PC-3 (cell line): ENCODE results near the gene EIF1. TPM values are rescaled to one million over a fixed set of nuclear protein-coding genes. Genes with fewer than 3 reads are reported as not detected.

Experiments
- ATAC-seq: fragments of 200-7000 bp; cut with Tn5 transposase; 2 replicates; pipeline ENCODE4 v1.9.1; 2020; ENCODE audit warnings: mild to moderate bottlenecking, moderate library complexity
- BruUV-seq: library from RNA; stranded (reverse); fragments of 400-500 nt; replicated peaks from 2 replicates; lab custom pipeline; 2021; lab: Mats Ljungman, UMichigan
- CTCF ChIA-PET: fragments of 300-600 bp; sonication (Branson Sonifier 250); formaldehyde crosslinking; loops from one replicate; lab custom pipeline; 2022; ENCODE audit warnings: antibody characterized with exemption; lab: Charles Lee
- POLR2A ChIA-PET: fragments of 300-600 bp; sonication (Branson Sonifier 250); formaldehyde crosslinking; loops from one replicate; lab custom pipeline; 2022; ENCODE audit warnings: antibody characterized with exemption; ENCODE audit not compliant: unreplicated experiment; lab: Charles Lee
- DNase-seq: peaks from one replicate; pipeline ENCODE4 v3.0.0-alpha.2; 2015
- H2AFZ ChIP-seq: fragments of 300-600 bp; sonication (generic); 2 replicates; pipeline ENCODE4 v1.6.0; 2016; ENCODE audit warnings: antibody characterized with exemption, low read length
- H3F3A ChIP-seq: fragments of 300-600 bp; sonication (generic); one replicate; pipeline ENCODE4 v1.6.0; 2017; ENCODE audit warnings: antibody characterized with exemption, low read length, control low read depth, mild to moderate bottlenecking; ENCODE audit not compliant: unreplicated experiment
- H3K27ac ChIP-seq: fragments of 300-600 bp; sonication (generic); 2 replicates; pipeline ENCODE4 v1.5.1; 2016; ENCODE audit warnings: mild to moderate bottlenecking, low read length
- H3K27me3 ChIP-seq: fragments of 300-600 bp; sonication (generic); 2 replicates; pipeline ENCODE4 v1.6.1; 2016; ENCODE audit warnings: low read length, mixed read lengths
- H3K36me3 ChIP-seq: fragments of 300-600 bp; sonication (generic); 2 replicates; pipeline ENCODE4 v1.6.1; 2016; ENCODE audit warnings: low read depth, mixed run types, low read length, mixed read lengths
- H3K4me1 ChIP-seq: fragments of 300-600 bp; sonication (generic); 2 replicates; pipeline ENCODE4 v1.5.1; 2016; ENCODE audit warnings: low read length; ENCODE audit not compliant: insufficient read depth
- H3K4me2 ChIP-seq: fragments of 300-600 bp; sonication (generic); 2 replicates; pipeline ENCODE4 v1.6.0; 2016; ENCODE audit warnings: low read length
- H3K4me3 ChIP-seq: fragments of 300-600 bp; sonication (generic); 2 replicates; pipeline ENCODE4 v1.5.1; 2016; ENCODE audit warnings: mild to moderate bottlenecking, low read length, mixed read lengths
- H3K79me2 ChIP-seq: fragments of 300-600 bp; sonication (generic); 2 replicates; pipeline ENCODE4 v1.6.1; 2017; ENCODE audit warnings: low read length, mixed read lengths
- H3K9ac ChIP-seq: fragments of 300-600 bp; sonication (generic); 2 replicates; pipeline ENCODE4 v1.6.0; 2016; ENCODE audit warnings: mild to moderate bottlenecking, low read length
- H3K9me2 ChIP-seq: fragments of 300-600 bp; sonication (generic); replicated peaks from 2 replicates; pipeline ENCODE4 v1.6.1; 2016; ENCODE audit warnings: mixed run types, low read length, mixed read lengths
- H3K9me3 ChIP-seq: fragments of 300-600 bp; sonication (generic); 2 replicates; pipeline ENCODE4 v1.6.1; 2016; ENCODE audit warnings: low read length, mixed read lengths
- H4K20me1 ChIP-seq: fragments of 300-600 bp; sonication (generic); 2 replicates; pipeline ENCODE4 v1.6.1; 2016; ENCODE audit warnings: low read length, mixed read lengths
- CTCF ChIP-seq: fragments of 300-600 bp; sonication (generic); conservative IDR thresholded peaks from 2 replicates; pipeline ENCODE4 v1.5.1; 2017; ENCODE audit warnings: antibody characterized with exemption, low read depth, mild to moderate bottlenecking, low read length
- EZH2 ChIP-seq: fragments of 300-600 bp; sonication (generic); IDR thresholded peaks from one replicate; pipeline ENCODE4 v1.6.1; 2017; ENCODE audit warnings: antibody characterized with exemption, mild to moderate bottlenecking, low read length; ENCODE audit not compliant: unreplicated experiment
- EZH2phosphoT487 ChIP-seq: fragments of 300-600 bp; sonication (generic); IDR thresholded peaks from 2 replicates; pipeline ENCODE4 v1.6.1; 2018; ENCODE audit warnings: mild to moderate bottlenecking, antibody characterized with exemption, low read length, borderline replicate concordance
- intact Hi-C: fragments of 100-400 bp; cut with micrococcal nuclease; formaldehyde crosslinking; loops from 2 replicates; pipeline ENCODE4 v1.9.0; 2023
- total RNA-seq: library from RNA; depleted of rRNA; stranded (reverse); fragments of >200 nt; gene quantifications from 2 replicates; pipeline ENCODE4 v1.2.3, GENCODE V29; 2014

EIF1 gene
- total RNA-seq, 1 experiment from 2014 or later = 88.7 TPM

GRCh38 chr17:41707803-41708669 is 19.4 kb downstream of the EIF1 start:
- no peaks in the 10 kb centered on the region for H3K9me2 ChIP-seq
- H3K4me2 ChIP-seq = no peak overlapping the region
- H4K20me1 ChIP-seq = no peaks in the 10 kb centered on the region
- DNase-seq (no peak), ATAC-seq (no peak)
- no peaks in the 10 kb centered on the region for H3K36me3 ChIP-seq
- H3F3A ChIP-seq = no peaks in the 10 kb centered on the region
- no TSS peak for BruUV-seq
- POLR2A ChIA-PET = no interaction called here
- no peaks in the 10 kb centered on the region for H3K4me1 ChIP-seq
- CTCF ChIA-PET = interaction anchor here (1.0 kb wide), 1 partner anchor 12 kb away, joined by 4 read pairs; no protein-coding TSS in a partner anchor
- no peak overlapping the region for H3K9ac ChIP-seq
- H2AFZ ChIP-seq = no peak overlapping the region
- H3K27ac ChIP-seq = no peak overlapping the region
- no peaks in the 10 kb centered on the region for H3K27me3 ChIP-seq
- intact Hi-C loops = no loop called here
- TF ChIP-seq EZH2phosphoT487 (no peak), CTCF (no peak), EZH2 (no peak)
- H3K9me3 ChIP-seq = no peaks in the 10 kb centered on the region
- no peak overlapping the region for H3K4me3 ChIP-seq
- no peaks in the 10 kb centered on the region for H3K79me2 ChIP-seq

- DNase-seq = peak; percentile 9
- no peaks in the 10 kb centered on the region for H3K36me3 ChIP-seq
Observed at GRCh38 chr17:41710472-41711090, 21.9 kb downstream of the EIF1 start.

More at GRCh38 chr17:41710472-41711090, 21.9 kb downstream of the EIF1 start:
- TF ChIP-seq EZH2phosphoT487 (no peak), EZH2 (no peak), CTCF (no peak)
- no TSS peak for BruUV-seq
- H3K9me2 ChIP-seq = no peaks in the 10 kb centered on the region
- no peaks in the 10 kb centered on the region for H3K27me3 ChIP-seq
- no peak overlapping the region for H3K4me3 ChIP-seq
- H3K9ac ChIP-seq = no peak overlapping the region
- no peaks in the 10 kb centered on the region for H3K79me2 ChIP-seq
- H3F3A ChIP-seq = no peaks in the 10 kb centered on the region
- intact Hi-C loops = no loop called here
- no peak for ATAC-seq
- H3K9me3 ChIP-seq = no peaks in the 10 kb centered on the region
- no peak overlapping the region for H3K27ac ChIP-seq
- ChIA-PET CTCF (no interaction called here), POLR2A (no interaction called here)
- H2AFZ ChIP-seq = no peak overlapping the region
- H3K4me1 ChIP-seq = no peaks in the 10 kb centered on the region
- H4K20me1 ChIP-seq = no peaks in the 10 kb centered on the region
- no peak overlapping the region for H3K4me2 ChIP-seq
